Effector memory CD4-positive, alpha-beta T cell (primary cell): ENCODE data around the gene EOLA2.
A peak's percentile ranks its signal among the peaks of the same experiment; 100 is the strongest.
"Not testable (repeated sequence)": the region's sequence is repeated elsewhere in the genome, so short reads cannot be mapped to it uniquely, and the experiment has no call there.

Source experiments
- DNase-seq, 3 donors: peaks; one replicate each; pipeline ENCODE4 v3.0.0-alpha.2; 2020
- H3K27ac ChIP-seq: 2 replicates; pipeline ENCODE4 v1.7.0; 2013; ENCODE audit warnings: mild to moderate bottlenecking, low read length, moderate library complexity; ENCODE audit not compliant: insufficient read depth, poor library complexity, severe bottlenecking
- H3K27me3 ChIP-seq: replicated peaks from 2 replicates; pipeline ENCODE4 v1.7.0; 2013; ENCODE audit warnings: mild to moderate bottlenecking, low read length; ENCODE audit not compliant: insufficient read depth, control insufficient read depth, poor library complexity, severe bottlenecking
- H3K36me3 ChIP-seq: 2 replicates; pipeline ENCODE4 v1.7.0; 2013; ENCODE audit warnings: mild to moderate bottlenecking, low read length, moderate library complexity; ENCODE audit not compliant: control insufficient read depth, insufficient read depth
- H3K4me1 ChIP-seq: 2 replicates; pipeline ENCODE4 v1.7.0; 2013; ENCODE audit warnings: low read length, mild to moderate bottlenecking; ENCODE audit not compliant: control insufficient read depth, insufficient read depth, poor library complexity, severe bottlenecking
- H3K4me3 ChIP-seq: 2 replicates; pipeline ENCODE4 v1.7.0; 2013; ENCODE audit warnings: low read length, low read depth, mild to moderate bottlenecking; ENCODE audit not compliant: insufficient read depth, poor library complexity, severe bottlenecking
- H3K9me3 ChIP-seq: 2 replicates; pipeline ENCODE4 v1.7.0; 2013; ENCODE audit warnings: mild to moderate bottlenecking, low read length, moderate library complexity; ENCODE audit not compliant: control insufficient read depth

Gene EOLA2

DNA sequence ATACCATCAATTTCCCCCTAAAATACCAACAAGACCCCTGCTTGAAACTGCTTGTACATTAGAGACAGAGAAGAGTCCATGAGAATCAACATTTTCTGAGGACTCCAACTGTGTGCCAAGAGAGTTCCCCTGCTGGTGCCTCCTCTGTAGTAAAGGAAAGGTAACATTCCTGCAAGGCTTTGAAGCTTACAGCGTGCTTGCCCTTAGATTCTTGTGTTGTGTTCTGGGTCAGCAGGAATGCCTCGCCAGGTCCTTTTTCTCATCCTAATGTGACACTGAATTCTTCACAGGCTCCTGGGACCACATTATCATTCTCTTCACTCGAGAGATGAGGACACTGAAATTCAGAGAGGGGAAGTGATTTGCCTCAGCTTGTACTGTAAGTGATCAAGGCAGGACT lies 9.7 kb upstream of the EOLA2 start:
- H3K27me3 ChIP-seq, result no peaks in the 10 kb centered on the region
- no peak overlapping the region for H3K27ac ChIP-seq
- no peaks in the 10 kb centered on the region for H3K36me3 ChIP-seq
- no peaks in the 10 kb centered on the region for H3K9me3 ChIP-seq
- no peak for DNase-seq
- no peaks in the 10 kb centered on the region for H3K4me1 ChIP-seq
- no peak overlapping the region for H3K4me3 ChIP-seq

- H3K9me3 ChIP-seq, H3K4me1 ChIP-seq, H3K4me3 ChIP-seq, H3K27me3 ChIP-seq, DNase-seq, H3K27ac ChIP-seq, H3K36me3 ChIP-seq: not testable (repeated sequence)
Measured at GRCh38 chrX:149946932-149947331, 8.6 kb upstream of the EOLA2 start.

DNA sequence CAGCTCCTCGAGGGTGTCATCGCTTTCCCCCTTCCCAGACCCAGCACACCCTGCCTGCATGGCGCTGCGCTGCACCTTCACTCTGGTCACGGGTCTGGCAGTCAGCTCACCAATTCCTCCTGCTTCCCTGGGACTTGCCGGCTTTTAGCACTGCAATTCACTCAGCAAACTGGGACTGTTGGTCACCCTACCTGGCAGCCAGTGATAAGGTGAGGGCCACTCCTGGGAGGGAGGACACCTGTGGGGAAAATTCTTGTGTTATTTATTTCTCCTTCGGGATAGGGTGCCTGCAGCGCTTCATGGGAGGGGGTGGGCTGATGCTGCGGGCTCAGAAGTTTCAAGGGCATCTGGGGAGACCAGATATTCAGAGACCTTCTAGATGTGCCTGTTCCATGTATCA lies 7.5 kb upstream of the EOLA2 start:
- H3K4me1 ChIP-seq, H3K4me3 ChIP-seq, H3K36me3 ChIP-seq, H3K27me3 ChIP-seq, DNase-seq, H3K27ac ChIP-seq, H3K9me3 ChIP-seq: not testable (repeated sequence)

DNA sequence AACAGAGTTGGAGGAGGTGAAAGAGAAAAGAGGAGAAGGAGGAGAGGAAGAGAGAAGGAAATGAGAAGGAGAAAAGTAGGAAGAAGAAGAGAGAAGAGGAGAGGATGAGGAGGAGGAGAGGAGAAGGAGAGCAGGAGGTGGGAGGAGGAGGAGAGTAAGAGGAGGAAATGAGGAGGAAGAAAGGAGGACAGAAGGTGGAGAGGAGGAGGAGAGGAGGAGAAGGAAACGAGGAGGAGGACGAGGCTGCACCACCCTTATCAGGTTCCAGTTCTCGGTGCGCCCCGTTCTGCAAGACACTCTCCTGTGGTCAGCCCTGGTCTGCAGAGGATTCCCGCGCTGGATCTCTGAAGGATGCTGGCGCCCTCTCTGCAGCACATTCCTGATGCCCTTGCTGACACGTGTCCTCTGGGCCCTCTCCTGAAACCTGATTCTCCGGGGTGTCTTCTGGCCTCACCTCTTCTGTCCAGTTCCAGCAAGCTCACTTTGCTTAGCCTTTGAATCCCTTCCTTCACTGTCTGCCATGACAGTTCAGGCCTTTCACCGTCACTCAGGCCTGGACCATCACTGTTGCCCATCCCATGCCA lies 6.9 kb upstream of the EOLA2 start:
- H3K27me3 ChIP-seq, H3K4me3 ChIP-seq, H3K9me3 ChIP-seq: not testable (repeated sequence)

GRCh38 chrX:149940674-149941024 lies 2.4 kb upstream of the EOLA2 start:
- not testable (repeated sequence) for H3K4me1 ChIP-seq, H3K9me3 ChIP-seq, H3K36me3 ChIP-seq, H3K27ac ChIP-seq, DNase-seq, H3K27me3 ChIP-seq, H3K4me3 ChIP-seq

More for the DNA sequence above, 6.9 kb upstream of the EOLA2 start:
- not testable (repeated sequence) for H3K4me1 ChIP-seq, H3K36me3 ChIP-seq, H3K27ac ChIP-seq, DNase-seq

DNA sequence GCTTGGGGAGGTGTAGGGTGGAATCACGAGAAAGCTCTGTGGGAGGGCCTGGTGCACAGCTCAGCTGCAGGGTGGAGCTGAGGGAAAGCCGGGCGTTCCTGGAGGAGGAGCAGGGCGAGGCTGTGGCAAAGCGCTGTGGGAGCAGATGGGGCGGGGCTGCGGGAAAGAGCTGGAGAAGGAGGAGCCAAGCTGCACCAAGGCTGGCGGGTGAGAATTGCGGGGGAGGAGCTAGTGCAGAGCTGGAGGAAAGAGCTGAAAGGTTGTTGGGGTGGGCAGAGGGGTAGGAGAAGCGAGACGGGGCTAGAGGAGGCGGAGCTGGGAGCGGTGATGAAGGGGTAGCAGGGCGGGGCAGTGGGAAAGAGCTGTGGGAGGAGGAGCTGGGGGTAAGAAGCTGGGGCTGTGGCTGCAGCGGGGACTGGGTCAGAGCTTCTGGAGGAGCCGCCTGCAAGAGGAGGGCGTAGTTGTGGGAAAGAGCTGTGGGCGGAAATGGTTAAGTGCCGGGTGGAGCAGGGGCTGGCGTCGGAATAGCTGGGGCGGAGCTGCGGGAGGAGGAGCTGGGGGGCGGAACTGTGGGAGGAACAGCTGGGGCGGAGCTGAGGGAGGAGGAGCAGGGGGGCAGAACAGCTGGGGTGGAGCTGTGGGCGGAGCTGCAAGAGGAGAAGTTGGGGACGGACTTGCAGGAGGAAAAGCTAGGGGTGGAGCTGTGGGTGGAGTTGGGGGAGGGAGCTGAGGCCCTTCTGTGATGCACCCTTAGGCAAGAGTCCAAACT lies 1.8 kb upstream of the EOLA2 start:
- DNase-seq, result peak; percentile 86 to 90 (median 87)
- Histone ChIP-seq H3K4me1 (peaks cover 6% of the 10 kb centered on the region), H3K36me3 (no peaks in the 10 kb centered on the region), H3K9me3 (no peaks in the 10 kb centered on the region), H3K4me3 (peak overlapping the region; percentile 69), H3K27me3 (no peaks in the 10 kb centered on the region), H3K27ac (peak overlapping the region; percentile 67)

- DNase-seq, result no peak
- Histone ChIP-seq H3K4me3 (peak overlapping the region; percentile 69), H3K27me3 (no peaks in the 10 kb centered on the region), H3K9me3 (no peaks in the 10 kb centered on the region), H3K4me1 (peaks cover 6% of the 10 kb centered on the region), H3K27ac (peak overlapping the region; percentile 67), H3K36me3 (no peaks in the 10 kb centered on the region)
Measured at GRCh38 chrX:149939655-149939904, 1.3 kb upstream of the EOLA2 start.

DNA sequence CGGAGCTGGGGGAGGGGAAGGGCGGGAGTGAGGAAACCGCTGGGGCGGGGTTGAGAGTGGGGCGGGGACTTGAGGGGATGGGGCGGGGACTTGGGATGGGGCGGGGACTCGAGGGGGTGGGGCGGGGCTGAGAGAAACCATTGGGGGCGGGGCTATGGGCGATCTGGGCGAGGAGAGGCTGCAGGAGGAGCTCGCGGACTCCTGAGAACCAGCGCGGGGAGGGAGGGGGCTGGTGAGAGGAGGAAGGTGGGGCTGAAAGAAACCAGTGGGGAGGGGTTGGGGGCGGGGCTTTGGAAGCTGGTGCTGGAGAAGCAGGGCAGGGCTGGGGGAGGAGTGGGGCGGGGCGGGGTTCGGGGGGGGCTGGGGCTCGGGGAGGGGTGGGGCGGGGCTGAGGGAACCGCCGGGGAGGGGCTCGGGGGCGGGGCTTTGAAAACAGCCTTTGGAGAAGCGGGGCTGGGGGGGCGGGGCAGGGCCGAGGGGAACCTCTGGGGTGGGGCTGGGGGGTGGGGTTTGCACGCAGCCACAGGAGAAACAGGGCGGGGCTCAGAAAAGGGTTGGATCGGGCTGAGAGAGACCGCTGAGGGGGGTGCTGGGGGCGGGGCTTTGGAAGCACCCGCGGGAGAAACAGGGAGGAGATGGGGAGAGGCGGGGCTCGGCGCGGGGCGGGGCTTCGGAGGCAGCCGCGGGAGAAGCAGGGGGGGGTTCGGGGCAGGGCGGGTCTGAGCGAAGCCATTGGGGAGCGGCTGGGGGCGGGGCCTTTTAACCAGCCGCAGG lies 777 bp upstream of the EOLA2 start:
- Histone ChIP-seq H3K9me3 (no peaks in the 10 kb centered on the region), H3K4me1 (peaks cover 6% of the 10 kb centered on the region), H3K36me3 (no peaks in the 10 kb centered on the region), H3K27ac (peak overlapping the region; percentile 86), H3K27me3 (no peaks in the 10 kb centered on the region), H3K4me3 (no peak overlapping the region)
- DNase-seq, result peak; percentile 82 to 87 (median 85)

DNA sequence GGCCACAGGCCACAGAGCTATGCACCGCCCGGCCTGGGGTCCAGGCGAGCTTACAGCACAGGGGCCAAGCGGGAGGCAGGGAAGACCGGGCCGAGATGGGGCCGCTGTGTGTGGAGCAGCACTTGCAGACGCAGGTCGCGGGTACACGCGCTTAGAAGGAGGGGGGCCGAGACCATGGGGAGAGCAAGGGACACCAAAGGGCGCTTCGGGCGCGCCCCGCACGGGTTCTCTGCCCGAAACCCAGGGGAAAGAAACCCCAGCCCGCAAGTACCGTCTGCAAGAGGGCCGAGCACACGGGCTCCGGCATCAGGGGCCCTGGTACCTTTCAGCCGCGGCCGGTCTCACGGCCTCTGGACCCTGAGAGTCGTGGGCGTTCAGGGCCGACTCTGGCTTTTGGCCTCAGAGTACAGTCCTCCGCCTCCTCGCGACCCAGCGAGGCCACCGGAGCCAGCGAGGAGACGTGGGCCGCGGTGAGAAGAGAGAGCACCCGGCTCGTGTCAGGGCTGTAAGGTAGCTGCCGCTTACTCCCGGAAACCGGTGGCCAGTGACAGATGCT lies 342 bp downstream of the EOLA2 start:
- DNase-seq, result peak in 1 of 3 donors; percentile 8
- Histone ChIP-seq H3K36me3 (no peaks in the 10 kb centered on the region), H3K27ac (peak overlapping the region; percentile 86), H3K4me3 (peak overlapping the region; percentile 68), H3K27me3 (no peaks in the 10 kb centered on the region), H3K4me1 (peaks cover 6% of the 10 kb centered on the region), H3K9me3 (no peaks in the 10 kb centered on the region)

- Histone ChIP-seq H3K27ac (peak overlapping the region; percentile 86), H3K4me3 (peak overlapping the region; percentile 68)
- not testable (repeated sequence) for H3K4me1 ChIP-seq, DNase-seq, H3K9me3 ChIP-seq, H3K36me3 ChIP-seq, H3K27me3 ChIP-seq
Measured at GRCh38 chrX:149937328-149937727, 963 bp downstream of the EOLA2 start.
